A673 (cell line): ENCODE data around the gene LCN1.

Experiments
- CTCF ChIP-seq: fragments of 300-800, 200-600 bp; sonication (generic); conservative IDR thresholded peaks from 2 replicates; pipeline ENCODE4 v1.5.1; 2017; ENCODE audit warnings: low read depth, mild to moderate bottlenecking, antibody characterized with exemption, low read length, moderate library complexity, mixed read lengths
- EZH2 ChIP-seq: fragments of 200-600 bp; sonication (generic); IDR thresholded peaks from 2 replicates; pipeline ENCODE4 v1.6.1; 2017; ENCODE audit warnings: borderline replicate concordance, low read depth, mild to moderate bottlenecking, mixed read lengths, antibody characterized with exemption, low read length; ENCODE audit not compliant: poor library complexity, severe bottlenecking

- no peak for TF ChIP-seq EZH2
- TF ChIP-seq CTCF, result no peak
Measured at GRCh38 chr9:135503371-135504261, 17.6 kb upstream of the LCN1 start.
